Central memory CD8-positive, alpha-beta T cell (primary cell): Measurements from ENCODE around the gene MRPS2.
"Not testable (repeated sequence)": the region's sequence is repeated elsewhere in the genome, so short reads cannot be mapped to it uniquely, and the experiment has no call there.

Experiments
- ATAC-seq: fragments of 150-1000 bp; cut with Tn5 transposase; replicated peaks from 2 replicates; pipeline ENCODE4 v1.10.0; 2022; ENCODE audit warnings: mild to moderate bottlenecking, moderate FRiP score, moderate number of reproducible peaks; ENCODE audit not compliant: poor library complexity, severe bottlenecking; ENCODE audit errors: extremely low read depth
- DNase-seq, 2 donors: peaks; one replicate each; pipeline ENCODE4 v3.0.0; 2021; ENCODE audit warnings: low spot score in 2 of 2
- H3K27ac Mint-ChIP-seq: one replicate; pipeline ENCODE4 v1.8.0; 2022; ENCODE audit warnings: low read depth, mild to moderate bottlenecking, moderate library complexity, mixed read lengths
- H3K27me3 Mint-ChIP-seq: one replicate; pipeline ENCODE4 v1.8.0; 2022; ENCODE audit warnings: mixed read lengths
- H3K36me3 Mint-ChIP-seq: one replicate; pipeline ENCODE4 v1.8.0; 2022; ENCODE audit warnings: mild to moderate bottlenecking, moderate library complexity, mixed read lengths; ENCODE audit not compliant: insufficient read depth
- H3K4me1 Mint-ChIP-seq: one replicate; pipeline ENCODE4 v1.8.0; 2022; ENCODE audit warnings: mixed read lengths
- H3K4me3 Mint-ChIP-seq: one replicate; pipeline ENCODE4 v1.8.0; 2022; ENCODE audit warnings: mild to moderate bottlenecking, moderate library complexity, mixed read lengths
- H3K9me3 Mint-ChIP-seq: one replicate; pipeline ENCODE4 v1.8.0; 2022; ENCODE audit warnings: mixed read lengths

MRPS2 gene

GRCh38 chr9:135526730-135527571 is 26.5 kb downstream of the MRPS2 start:
- no peak for DNase-seq
- H3K4me3 Mint-ChIP-seq, result no peak overlapping the region
- H3K27ac Mint-ChIP-seq, result no peak overlapping the region
- ATAC-seq, result no peak
- H3K27me3 Mint-ChIP-seq, result peaks cover 22% of the 10 kb centered on the region
- H3K36me3 Mint-ChIP-seq, result no peaks in the 10 kb centered on the region
- H3K4me1 Mint-ChIP-seq, result peaks cover 6% of the 10 kb centered on the region
- H3K9me3 Mint-ChIP-seq, result no peaks in the 10 kb centered on the region

GRCh38 chr9:135528842-135529435 is 28.5 kb downstream of the MRPS2 start:
- H3K4me1 Mint-ChIP-seq, H3K36me3 Mint-ChIP-seq, DNase-seq, ATAC-seq, H3K9me3 Mint-ChIP-seq, H3K4me3 Mint-ChIP-seq, H3K27ac Mint-ChIP-seq: not testable (repeated sequence)
- peaks cover 28% of the 10 kb centered on the region for H3K27me3 Mint-ChIP-seq

GRCh38 chr9:135530146-135530545 is 29.7 kb downstream of the MRPS2 start:
- Mint-ChIP-seq H3K4me3 (no peak overlapping the region), H3K27ac (no peak overlapping the region), H3K9me3 (no peaks in the 10 kb centered on the region), H3K4me1 (peaks cover 6% of the 10 kb centered on the region), H3K27me3 (peaks cover 39% of the 10 kb centered on the region), H3K36me3 (no peaks in the 10 kb centered on the region)
- ATAC-seq, result no peak
- no peak for DNase-seq

- Mint-ChIP-seq H3K36me3 (no peaks in the 10 kb centered on the region), H3K4me1 (peaks cover 6% of the 10 kb centered on the region), H3K27me3 (peaks cover 41% of the 10 kb centered on the region), H3K27ac (no peak overlapping the region), H3K4me3 (no peak overlapping the region), H3K9me3 (no peaks in the 10 kb centered on the region)
- ATAC-seq (no peak), DNase-seq (no peak)
Observed at GRCh38 chr9:135531096-135531495, 30.6 kb downstream of the MRPS2 start.

- peaks cover 53% of the 10 kb centered on the region for H3K27me3 Mint-ChIP-seq
- H3K9me3 Mint-ChIP-seq, result no peaks in the 10 kb centered on the region
- no peak for ATAC-seq
- H3K27ac Mint-ChIP-seq, result no peak overlapping the region
- H3K36me3 Mint-ChIP-seq, result no peaks in the 10 kb centered on the region
- DNase-seq, result no peak
- H3K4me3 Mint-ChIP-seq, result no peak overlapping the region
- peaks cover 6% of the 10 kb centered on the region for H3K4me1 Mint-ChIP-seq
Observed at GRCh38 chr9:135533113-135533512, 32.6 kb downstream of the MRPS2 start.

GRCh38 chr9:135533674-135534073 is 33.2 kb downstream of the MRPS2 start:
- H3K4me3 Mint-ChIP-seq, result no peak overlapping the region
- H3K9me3 Mint-ChIP-seq, result no peaks in the 10 kb centered on the region
- no peak for DNase-seq
- H3K27ac Mint-ChIP-seq, result no peak overlapping the region
- H3K4me1 Mint-ChIP-seq, result peaks cover 6% of the 10 kb centered on the region
- H3K36me3 Mint-ChIP-seq, result no peaks in the 10 kb centered on the region
- ATAC-seq, result no peak
- H3K27me3 Mint-ChIP-seq, result peaks cover 59% of the 10 kb centered on the region

- peaks cover 65% of the 10 kb centered on the region for H3K27me3 Mint-ChIP-seq
- H3K9me3 Mint-ChIP-seq, H3K36me3 Mint-ChIP-seq, H3K4me1 Mint-ChIP-seq, H3K4me3 Mint-ChIP-seq, ATAC-seq, DNase-seq, H3K27ac Mint-ChIP-seq: not testable (repeated sequence)
Observed at GRCh38 chr9:135534192-135534711, 33.8 kb downstream of the MRPS2 start.

- not testable (repeated sequence) for H3K4me1 Mint-ChIP-seq, H3K9me3 Mint-ChIP-seq, H3K4me3 Mint-ChIP-seq, H3K27ac Mint-ChIP-seq, H3K36me3 Mint-ChIP-seq, DNase-seq, ATAC-seq
- H3K27me3 Mint-ChIP-seq, result peaks cover 70% of the 10 kb centered on the region
Observed at GRCh38 chr9:135534826-135535225, 34.3 kb downstream of the MRPS2 start.

GRCh38 chr9:135535631-135536030 is 35.1 kb downstream of the MRPS2 start:
- H3K9me3 Mint-ChIP-seq, H3K27ac Mint-ChIP-seq, H3K36me3 Mint-ChIP-seq, H3K4me1 Mint-ChIP-seq, H3K4me3 Mint-ChIP-seq, ATAC-seq, DNase-seq: not testable (repeated sequence)
- H3K27me3 Mint-ChIP-seq, result peaks cover 69% of the 10 kb centered on the region

- Mint-ChIP-seq H3K27me3 (peaks cover 63% of the 10 kb centered on the region), H3K27ac (no peak overlapping the region)
Observed at GRCh38 chr9:135536216-135536615, 35.7 kb downstream of the MRPS2 start.

GRCh38 chr9:135543262-135543894 is 42.9 kb downstream of the MRPS2 start:
- not testable (repeated sequence) for H3K27ac Mint-ChIP-seq, H3K9me3 Mint-ChIP-seq, H3K4me1 Mint-ChIP-seq, DNase-seq, H3K4me3 Mint-ChIP-seq, ATAC-seq, H3K36me3 Mint-ChIP-seq
- peaks cover 49% of the 10 kb centered on the region for H3K27me3 Mint-ChIP-seq

More at GRCh38 chr9:135536216-135536615, 35.7 kb downstream of the MRPS2 start:
- H3K36me3 Mint-ChIP-seq, result peaks cover 3% of the 10 kb centered on the region
- no peaks in the 10 kb centered on the region for H3K9me3 Mint-ChIP-seq
- ATAC-seq (no peak), DNase-seq (no peak)
- no peak overlapping the region for H3K4me3 Mint-ChIP-seq
- no peaks in the 10 kb centered on the region for H3K4me1 Mint-ChIP-seq

- Mint-ChIP-seq H3K4me1 (no peaks in the 10 kb centered on the region), H3K27me3 (peaks cover 32% of the 10 kb centered on the region), H3K27ac (no peak overlapping the region), H3K4me3 (no peak overlapping the region), H3K9me3 (no peaks in the 10 kb centered on the region), H3K36me3 (peaks cover 3% of the 10 kb centered on the region)
- ATAC-seq (no peak), DNase-seq (no peak)
Observed at GRCh38 chr9:135544981-135545635, 44.6 kb downstream of the MRPS2 start.
